HepG2 (cell line): ENCODE results near the gene CMTM1. TPM values are rescaled to one million over a fixed set of nuclear protein-coding genes. Genes with fewer than 3 reads are reported as not detected.

Source experiments
- ATF1 ChIP-seq: IDR thresholded peaks from 2 replicates; pipeline ENCODE4 v1.6.1; 2016; ENCODE audit warnings: mild to moderate bottlenecking, control low read depth
- GATA4 ChIP-seq: sonication (generic); IDR thresholded peaks from 2 replicates; pipeline ENCODE4 v1.6.1; 2016; ENCODE audit warnings: antibody characterized with exemption, low read depth, borderline replicate concordance
- KDM2A ChIP-seq: sonication (generic); formaldehyde crosslinking; IDR thresholded peaks from 2 replicates; pipeline ENCODE4 v1.4.0; 2020; ENCODE audit warnings: low read depth, missing genetic modification reagents, borderline replicate concordance
- NONO ChIP-seq, 2 experiments: fragments of 450-650 bp in 1 of 2; sonication (generic) in 1 of 2; formaldehyde crosslinking in 1 of 2; IDR thresholded peaks in 1 of 2; conservative IDR thresholded peaks in 1 of 2; 2 replicates each; pipeline versions ENCODE4 v1.6.1 to v1.8.0; 2017 to 2022; ENCODE audit warnings: mild to moderate bottlenecking in 1 of 2, missing genetic modification reagents in 1 of 2, moderate library complexity in 1 of 2
- PCBP1 ChIP-seq: fragments of 200-400 bp; formaldehyde crosslinking; IDR thresholded peaks from 2 replicates; pipeline ENCODE4 v1.6.1; 2017; ENCODE audit warnings: mild to moderate bottlenecking, low read depth, low read length, borderline replicate concordance
- RBM22 ChIP-seq: fragments of 200-400 bp; formaldehyde crosslinking; optimal IDR thresholded peaks from 2 replicates; pipeline ENCODE3; 2017; ENCODE audit warnings: mild to moderate bottlenecking, low read length, moderate library complexity
- SMAD3 ChIP-seq: sonication (generic); formaldehyde crosslinking; IDR thresholded peaks from 2 replicates; pipeline ENCODE4 v1.4.0; 2020; ENCODE audit warnings: missing genetic modification reagents
- SMARCC2 ChIP-seq: fragments of 450-650 bp; IDR thresholded peaks from 2 replicates; pipeline ENCODE4 v1.6.1; 2017; ENCODE audit warnings: antibody characterized with exemption, mild to moderate bottlenecking
- ZNF256 ChIP-seq: sonication (generic); formaldehyde crosslinking; conservative IDR thresholded peaks from 2 replicates; pipeline ENCODE4 v1.4.0; 2020; ENCODE audit warnings: missing genetic modification reagents
- ZNF552 ChIP-seq: sonication (generic); formaldehyde crosslinking; IDR thresholded peaks from 2 replicates; pipeline ENCODE4 v1.9.0; 2022; ENCODE audit warnings: missing genetic modification reagents, mild to moderate bottlenecking, borderline replicate concordance
- ZNF879 ChIP-seq: sonication (generic); formaldehyde crosslinking; IDR thresholded peaks from 2 replicates; pipeline ENCODE4 v1.8.1; 2023; ENCODE audit warnings: missing genetic modification reagents
- ZSCAN20 ChIP-seq: sonication (generic); formaldehyde crosslinking; IDR thresholded peaks from 2 replicates; pipeline ENCODE4 v1.4.0; 2020; ENCODE audit warnings: missing genetic modification reagents, mild to moderate bottlenecking, borderline replicate concordance
- polyA plus RNA-seq, 8 experiments: library from polyadenylated mRNA; depleted of rRNA in 3 of 8; stranded (reverse) in 7 of 8; unstranded in 1 of 8; fragments of >200 nt; fragmentation: Illumina TruSeq in 4 of 8; extraction: Trizol in 4 of 8; gene quantifications; 2 replicates each; pipeline versions ENCODE4 v1.2.1 to v1.2.3, GENCODE V29; 2011 to 2016; ENCODE audit warnings: low read depth in 4 of 8, missing spikeins in 1 of 8, mixed read lengths in 1 of 8; ENCODE audit not compliant: insufficient read depth in 1 of 8
- total RNA-seq, 5 experiments: library from RNA; depleted of rRNA; stranded (reverse); fragments of >200 nt; fragmentation: Illumina TruSeq; extraction: Trizol; gene quantifications; 2 replicates each; pipeline ENCODE4 v1.2.3, GENCODE V29; 2016; ENCODE audit warnings: low read depth in 1 of 5
- TF ChIP-seq, protein P1 (sequence below): sonication (generic); formaldehyde crosslinking; IDR thresholded peaks from 2 replicates; pipeline ENCODE4 v1.5.0; 2020; ENCODE audit warnings: mild to moderate bottlenecking, missing genetic modification reagents
- TF ChIP-seq, protein P2 (sequence below): sonication (generic); formaldehyde crosslinking; IDR thresholded peaks from 2 replicates; pipeline ENCODE4 v1.4.0; 2020; ENCODE audit warnings: mild to moderate bottlenecking, low read depth, missing genetic modification reagents
- TF ChIP-seq, protein P3 (sequence below): sonication (generic); formaldehyde crosslinking; IDR thresholded peaks from 2 replicates; pipeline ENCODE4 v1.8.0; 2022; ENCODE audit warnings: missing genetic modification reagents, mild to moderate bottlenecking, moderate library complexity, borderline replicate concordance
- TF ChIP-seq, protein P4 (sequence below): sonication (generic); formaldehyde crosslinking; IDR thresholded peaks from 2 replicates; pipeline ENCODE4 v1.9.0; 2021; ENCODE audit warnings: mild to moderate bottlenecking, missing genetic modification reagents

The CMTM1 gene
- total and polyA plus RNA-seq, 2 of the 13 experiments (the other 11 are each of a cell fraction or from before 2014, with no cell fraction given): 1.7 to 2.9 TPM

DNA sequence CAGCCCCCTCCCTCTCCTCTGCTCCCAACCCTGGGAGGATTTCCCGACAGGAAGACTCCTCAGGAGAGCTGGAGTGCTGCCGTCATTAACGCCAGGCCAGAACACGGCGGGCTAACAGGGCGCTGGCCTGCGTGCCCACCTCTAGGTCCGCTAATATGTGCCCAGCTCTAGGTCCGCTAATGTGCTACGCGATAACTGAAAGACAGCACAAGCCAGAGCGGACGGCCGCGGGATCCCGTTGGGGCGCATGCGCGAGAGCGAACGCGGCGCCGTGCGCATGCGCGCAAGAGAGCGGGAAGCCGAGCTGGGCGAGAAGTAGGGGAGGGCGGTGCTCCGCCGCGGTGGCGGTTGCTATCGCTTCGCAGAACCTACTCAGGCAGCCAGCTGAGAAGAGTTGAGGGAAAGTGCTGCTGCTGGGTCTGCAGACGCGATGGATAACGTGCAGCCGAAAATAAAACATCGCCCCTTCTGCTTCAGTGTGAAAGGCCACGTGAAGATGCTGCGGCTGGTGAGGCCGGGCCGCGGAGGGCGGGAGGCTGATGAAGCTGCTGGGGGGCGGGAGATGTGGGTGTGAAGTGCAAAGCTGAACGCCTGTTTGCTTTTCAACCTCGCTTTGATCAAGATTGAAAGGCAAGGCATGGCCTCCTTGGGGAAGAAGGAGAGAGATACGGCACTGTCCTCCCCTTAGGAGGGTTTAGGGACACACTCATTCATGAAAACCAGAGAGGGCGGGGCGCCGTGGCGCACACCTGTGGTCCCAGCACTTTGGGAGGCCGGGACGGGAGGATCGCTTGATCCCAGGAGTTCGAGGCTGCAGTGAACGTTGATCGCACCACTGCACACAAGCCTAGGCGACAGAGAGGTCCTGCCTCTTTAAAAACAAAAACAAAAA is 13.7 kb upstream of the CMTM1 start, which contains the start of gene CKLF (continued):
- TF ChIP-seq KDM2A (peak; percentile 90), ZSCAN20 (peak; percentile 98), ZNF256 (CRISPR knock-in tag) (peak; percentile 98), PCBP1 (no peak; the same call in 1 of the 2 replicates), SMAD3 (CRISPR knock-in tag) (no peak; the same call in none of the 2 replicates), RBM22 (no peak), SMARCC2 (no peak), ZNF552 (peak; percentile 99), GATA4 (no peak; the same call in 1 of the 2 replicates), ZNF879 (CRISPR knock-in tag) (peak; percentile 99), NONO (IDR thresholded peaks at IDR 0.05) (no peak), NONO (CRISPR knock-in tag; conservative IDR thresholded peaks at IDR 0.05) (peak; percentile 96), ATF1 (CRISPR knock-in tag) (no peak)
- TF ChIP-seq, protein P1, sequence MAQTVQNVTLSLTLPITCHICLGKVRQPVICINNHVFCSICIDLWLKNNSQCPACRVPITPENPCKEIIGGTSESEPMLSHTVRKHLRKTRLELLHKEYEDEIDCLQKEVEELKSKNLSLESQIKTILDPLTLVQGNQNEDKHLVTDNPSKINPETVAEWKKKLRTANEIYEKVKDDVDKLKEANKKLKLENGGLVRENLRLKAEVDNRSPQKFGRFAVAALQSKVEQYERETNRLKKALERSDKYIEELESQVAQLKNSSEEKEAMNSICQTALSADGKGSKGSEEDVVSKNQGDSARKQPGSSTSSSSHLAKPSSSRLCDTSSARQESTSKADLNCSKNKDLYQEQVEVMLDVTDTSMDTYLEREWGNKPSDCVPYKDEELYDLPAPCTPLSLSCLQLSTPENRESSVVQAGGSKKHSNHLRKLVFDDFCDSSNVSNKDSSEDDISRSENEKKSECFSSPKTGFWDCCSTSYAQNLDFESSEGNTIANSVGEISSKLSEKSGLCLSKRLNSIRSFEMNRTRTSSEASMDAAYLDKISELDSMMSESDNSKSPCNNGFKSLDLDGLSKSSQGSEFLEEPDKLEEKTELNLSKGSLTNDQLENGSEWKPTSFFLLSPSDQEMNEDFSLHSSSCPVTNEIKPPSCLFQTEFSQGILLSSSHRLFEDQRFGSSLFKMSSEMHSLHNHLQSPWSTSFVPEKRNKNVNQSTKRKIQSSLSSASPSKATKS (CRISPR knock-in tag): peak; percentile 98
- TF ChIP-seq, protein P2, sequence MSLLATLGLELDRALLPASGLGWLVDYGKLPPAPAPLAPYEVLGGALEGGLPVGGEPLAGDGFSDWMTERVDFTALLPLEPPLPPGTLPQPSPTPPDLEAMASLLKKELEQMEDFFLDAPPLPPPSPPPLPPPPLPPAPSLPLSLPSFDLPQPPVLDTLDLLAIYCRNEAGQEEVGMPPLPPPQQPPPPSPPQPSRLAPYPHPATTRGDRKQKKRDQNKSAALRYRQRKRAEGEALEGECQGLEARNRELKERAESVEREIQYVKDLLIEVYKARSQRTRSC (CRISPR knock-in tag): no peak; the same call in 1 of the 2 replicates
- TF ChIP-seq, protein P3, sequence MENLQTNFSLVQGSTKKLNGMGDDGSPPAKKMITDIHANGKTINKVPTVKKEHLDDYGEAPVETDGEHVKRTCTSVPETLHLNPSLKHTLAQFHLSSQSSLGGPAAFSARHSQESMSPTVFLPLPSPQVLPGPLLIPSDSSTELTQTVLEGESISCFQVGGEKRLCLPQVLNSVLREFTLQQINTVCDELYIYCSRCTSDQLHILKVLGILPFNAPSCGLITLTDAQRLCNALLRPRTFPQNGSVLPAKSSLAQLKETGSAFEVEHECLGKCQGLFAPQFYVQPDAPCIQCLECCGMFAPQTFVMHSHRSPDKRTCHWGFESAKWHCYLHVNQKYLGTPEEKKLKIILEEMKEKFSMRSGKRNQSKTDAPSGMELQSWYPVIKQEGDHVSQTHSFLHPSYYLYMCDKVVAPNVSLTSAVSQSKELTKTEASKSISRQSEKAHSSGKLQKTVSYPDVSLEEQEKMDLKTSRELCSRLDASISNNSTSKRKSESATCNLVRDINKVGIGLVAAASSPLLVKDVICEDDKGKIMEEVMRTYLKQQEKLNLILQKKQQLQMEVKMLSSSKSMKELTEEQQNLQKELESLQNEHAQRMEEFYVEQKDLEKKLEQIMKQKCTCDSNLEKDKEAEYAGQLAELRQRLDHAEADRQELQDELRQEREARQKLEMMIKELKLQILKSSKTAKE (CRISPR knock-in tag): peak; percentile 88; the same call in 1 of the 2 replicates
- TF ChIP-seq, protein P4, sequence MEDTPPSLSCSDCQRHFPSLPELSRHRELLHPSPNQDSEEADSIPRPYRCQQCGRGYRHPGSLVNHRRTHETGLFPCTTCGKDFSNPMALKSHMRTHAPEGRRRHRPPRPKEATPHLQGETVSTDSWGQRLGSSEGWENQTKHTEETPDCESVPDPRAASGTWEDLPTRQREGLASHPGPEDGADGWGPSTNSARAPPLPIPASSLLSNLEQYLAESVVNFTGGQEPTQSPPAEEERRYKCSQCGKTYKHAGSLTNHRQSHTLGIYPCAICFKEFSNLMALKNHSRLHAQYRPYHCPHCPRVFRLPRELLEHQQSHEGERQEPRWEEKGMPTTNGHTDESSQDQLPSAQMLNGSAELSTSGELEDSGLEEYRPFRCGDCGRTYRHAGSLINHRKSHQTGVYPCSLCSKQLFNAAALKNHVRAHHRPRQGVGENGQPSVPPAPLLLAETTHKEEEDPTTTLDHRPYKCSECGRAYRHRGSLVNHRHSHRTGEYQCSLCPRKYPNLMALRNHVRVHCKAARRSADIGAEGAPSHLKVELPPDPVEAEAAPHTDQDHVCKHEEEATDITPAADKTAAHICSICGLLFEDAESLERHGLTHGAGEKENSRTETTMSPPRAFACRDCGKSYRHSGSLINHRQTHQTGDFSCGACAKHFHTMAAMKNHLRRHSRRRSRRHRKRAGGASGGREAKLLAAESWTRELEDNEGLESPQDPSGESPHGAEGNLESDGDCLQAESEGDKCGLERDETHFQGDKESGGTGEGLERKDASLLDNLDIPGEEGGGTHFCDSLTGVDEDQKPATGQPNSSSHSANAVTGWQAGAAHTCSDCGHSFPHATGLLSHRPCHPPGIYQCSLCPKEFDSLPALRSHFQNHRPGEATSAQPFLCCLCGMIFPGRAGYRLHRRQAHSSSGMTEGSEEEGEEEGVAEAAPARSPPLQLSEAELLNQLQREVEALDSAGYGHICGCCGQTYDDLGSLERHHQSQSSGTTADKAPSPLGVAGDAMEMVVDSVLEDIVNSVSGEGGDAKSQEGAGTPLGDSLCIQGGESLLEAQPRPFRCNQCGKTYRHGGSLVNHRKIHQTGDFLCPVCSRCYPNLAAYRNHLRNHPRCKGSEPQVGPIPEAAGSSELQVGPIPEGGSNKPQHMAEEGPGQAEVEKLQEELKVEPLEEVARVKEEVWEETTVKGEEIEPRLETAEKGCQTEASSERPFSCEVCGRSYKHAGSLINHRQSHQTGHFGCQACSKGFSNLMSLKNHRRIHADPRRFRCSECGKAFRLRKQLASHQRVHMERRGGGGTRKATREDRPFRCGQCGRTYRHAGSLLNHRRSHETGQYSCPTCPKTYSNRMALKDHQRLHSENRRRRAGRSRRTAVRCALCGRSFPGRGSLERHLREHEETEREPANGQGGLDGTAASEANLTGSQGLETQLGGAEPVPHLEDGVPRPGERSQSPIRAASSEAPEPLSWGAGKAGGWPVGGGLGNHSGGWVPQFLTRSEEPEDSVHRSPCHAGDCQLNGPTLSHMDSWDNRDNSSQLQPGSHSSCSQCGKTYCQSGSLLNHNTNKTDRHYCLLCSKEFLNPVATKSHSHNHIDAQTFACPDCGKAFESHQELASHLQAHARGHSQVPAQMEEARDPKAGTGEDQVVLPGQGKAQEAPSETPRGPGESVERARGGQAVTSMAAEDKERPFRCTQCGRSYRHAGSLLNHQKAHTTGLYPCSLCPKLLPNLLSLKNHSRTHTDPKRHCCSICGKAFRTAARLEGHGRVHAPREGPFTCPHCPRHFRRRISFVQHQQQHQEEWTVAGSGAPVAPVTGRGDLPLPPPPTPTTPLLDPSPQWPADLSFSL: no peak; the same call in 1 of the 2 replicates
